Tongue (tissue), 2 donors: ENCODE measurements around the gene KIAA1210. TPM values are rescaled to one million over a fixed set of nuclear protein-coding genes. Genes with fewer than 3 reads are reported as not detected.

Source experiments
- DNase-seq: peaks from one replicate; pipeline ENCODE4 v3.0.0-alpha.2; 2015
- total RNA-seq: library from RNA; depleted of rRNA; stranded (reverse); fragments of >200 nt; gene quantifications from one replicate; pipeline ENCODE4 v1.2.3, GENCODE V29; 2014

Gene KIAA1210
- total RNA-seq, 1 donor from 2014 or later = 0.10 TPM

GRCh38 chrX:119090627-119091026 is 37.0 kb downstream of the KIAA1210 start:
- no peak for DNase-seq

GRCh38 chrX:119089619-119090018 is 38.0 kb downstream of the KIAA1210 start:
- no peak for DNase-seq

GRCh38 chrX:119087121-119087520 is 40.5 kb downstream of the KIAA1210 start:
- peak; percentile 59 for DNase-seq

GRCh38 chrX:119084766-119085165 is 42.8 kb downstream of the KIAA1210 start:
- DNase-seq = no peak

GRCh38 chrX:119082278-119082677 is 45.3 kb downstream of the KIAA1210 start:
- DNase-seq = no peak

- no peak for DNase-seq
Measured at GRCh38 chrX:119075270-119076025, 52.2 kb downstream of the KIAA1210 start.

- no peak for DNase-seq
Measured at GRCh38 chrX:119073911-119074310, 53.7 kb downstream of the KIAA1210 start.

GRCh38 chrX:119073200-119073905 is 54.3 kb downstream of the KIAA1210 start:
- DNase-seq = no peak

GRCh38 chrX:119072744-119073143 is 54.9 kb downstream of the KIAA1210 start, which contains the start of gene CT47C1:
CT47C1 (plus strand) TSS chrX:119072993; CDS start chrX:119073226, 233 bp downstream.
- no peak for DNase-seq

- no peak for DNase-seq
Measured at GRCh38 chrX:119071381-119071780, 56.2 kb downstream of the KIAA1210 start.

- DNase-seq = no peak
Measured at GRCh38 chrX:119069762-119070161, 57.9 kb downstream of the KIAA1210 start.

- no peak for DNase-seq
Measured at GRCh38 chrX:119069128-119069527, 58.5 kb downstream of the KIAA1210 start.

GRCh38 chrX:119067023-119067739 is 60.4 kb downstream of the KIAA1210 start:
- peak; percentile 63 for DNase-seq

- DNase-seq = no peak
Measured at GRCh38 chrX:119063428-119063827, 64.2 kb downstream of the KIAA1210 start.

- peak; percentile 20 for DNase-seq
Measured at GRCh38 chrX:119062750-119063374, 64.8 kb downstream of the KIAA1210 start.

GRCh38 chrX:119055687-119056086 is 71.9 kb downstream of the KIAA1210 start:
- DNase-seq = peak; percentile 6

GRCh38 chrX:119045884-119046283 is 81.7 kb downstream of the KIAA1210 start:
- DNase-seq = no peak

- no peak for DNase-seq
Measured at GRCh38 chrX:119042996-119043395, 84.6 kb downstream of the KIAA1210 start.

- DNase-seq = no peak
Measured at GRCh38 chrX:119042040-119042439, 85.6 kb downstream of the KIAA1210 start.

- DNase-seq = peak; percentile 2
Measured at GRCh38 chrX:119041175-119041574, 86.4 kb downstream of the KIAA1210 start.

- DNase-seq = no peak
Measured at GRCh38 chrX:119040432-119040831, 87.2 kb downstream of the KIAA1210 start.
